NCI-H128 (cell line): ENCODE results near the gene PLA2G3.
"Not testable (repeated sequence)": the region's sequence is repeated elsewhere in the genome, so short reads cannot be mapped to it uniquely, and the experiment has no call there.

ENCODE experiments used
- DNase-seq: peaks from one replicate; lab custom pipeline; 2025; ENCODE audit not compliant: unreplicated experiment; lab: John Stamatoyannopoulos, UW

PLA2G3 gene

DNA sequence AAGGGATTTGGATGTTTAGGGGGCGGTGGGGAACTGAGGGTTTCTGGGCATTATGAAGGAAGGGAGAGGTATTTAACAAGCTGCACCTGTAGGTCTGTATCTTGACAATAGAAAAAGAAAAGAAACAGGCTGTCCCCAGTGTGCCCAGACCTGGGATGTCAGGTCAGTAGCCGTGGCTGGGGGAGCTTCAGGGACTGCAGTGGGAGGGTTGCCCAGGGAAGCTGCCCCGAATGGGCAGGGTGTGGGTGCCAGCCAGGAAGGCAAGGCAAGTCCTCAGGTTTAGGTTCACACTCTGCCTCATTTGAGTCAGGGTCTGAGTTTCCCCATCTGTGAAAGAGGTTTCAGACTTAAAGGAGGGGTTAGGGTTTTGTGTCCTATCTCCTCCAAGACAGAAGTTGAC is 16.0 kb downstream of the PLA2G3 start:
- no peak for DNase-seq

DNA sequence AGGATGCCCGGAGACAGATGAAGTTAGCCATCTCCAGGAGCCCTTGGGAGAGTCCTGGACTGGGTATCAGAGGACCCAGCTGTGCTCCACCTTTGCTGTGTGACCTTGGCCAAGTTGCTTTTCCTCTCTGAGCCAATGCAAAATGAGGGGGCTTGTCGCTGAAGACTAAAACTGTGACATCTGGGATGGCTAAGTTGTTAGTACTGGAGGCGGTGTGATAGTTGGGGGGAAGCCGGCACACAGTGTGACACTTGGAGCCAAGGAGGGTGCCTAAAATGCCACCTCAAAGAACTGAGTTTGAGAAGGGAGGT is 17.1 kb downstream of the PLA2G3 start:
- no peak for DNase-seq

DNA sequence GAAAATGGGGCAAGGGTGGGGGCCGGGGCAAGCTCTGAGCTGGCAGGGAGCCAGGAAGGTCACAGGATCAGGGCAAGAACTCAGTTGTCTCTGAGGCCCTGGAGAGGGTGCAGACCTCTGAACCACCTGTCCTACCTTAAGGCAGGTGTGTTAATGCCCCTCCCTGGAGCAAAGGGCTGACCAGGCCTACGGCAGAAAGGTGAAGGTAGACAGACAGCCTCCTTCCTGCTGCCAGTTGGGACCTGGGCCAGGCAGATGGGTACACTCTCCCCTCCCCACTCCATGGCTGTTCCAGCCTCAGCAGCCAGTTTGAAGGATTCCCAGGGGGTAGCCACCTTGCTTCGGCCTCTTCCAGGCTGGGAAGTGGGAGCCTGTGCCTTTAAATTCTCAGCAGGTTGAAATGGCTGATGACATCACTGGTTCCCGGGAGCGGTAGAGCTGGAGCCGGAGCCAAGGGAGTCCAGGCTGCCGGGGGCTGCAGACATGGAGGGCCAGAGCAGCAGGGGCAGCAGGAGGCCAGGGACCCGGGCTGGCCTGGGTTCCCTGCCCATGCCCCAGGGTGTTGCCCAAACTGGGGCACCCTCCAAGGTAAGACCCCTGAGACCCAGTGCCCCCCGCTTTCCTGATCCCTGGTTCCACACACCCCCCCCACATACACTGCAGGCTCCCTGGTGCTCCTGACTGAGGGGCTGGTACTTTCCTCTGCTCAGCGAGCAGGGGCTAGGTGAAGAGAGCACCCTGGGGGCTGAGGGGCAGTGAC is 17.6 kb downstream of the PLA2G3 start, which contains the start of gene INPP5J:
Gene INPP5J (plus strand): TSS at position 435 of the 760 bp plus-strand sequence. CDS start 49 bp downstream, at position 484.
- DNase-seq, result peak; percentile 10

DNA sequence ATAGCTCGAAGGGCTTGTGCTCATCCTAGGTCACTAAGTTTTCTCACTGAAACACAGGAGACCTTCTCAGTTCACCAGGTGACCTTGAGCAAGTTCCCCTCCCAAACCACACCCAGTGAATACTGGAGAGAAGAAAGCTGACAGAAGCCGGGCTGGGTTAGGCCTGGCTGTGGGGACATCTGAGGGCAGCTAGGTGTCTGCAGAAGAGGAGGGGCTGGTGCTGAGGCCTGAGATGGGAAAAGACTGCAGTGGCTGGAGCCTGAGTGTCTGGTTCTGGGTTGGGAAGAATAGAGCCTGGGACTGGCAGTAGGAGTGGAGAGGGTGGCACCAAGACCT is 18.1 kb downstream of the PLA2G3 start:
- no peak for DNase-seq

DNA sequence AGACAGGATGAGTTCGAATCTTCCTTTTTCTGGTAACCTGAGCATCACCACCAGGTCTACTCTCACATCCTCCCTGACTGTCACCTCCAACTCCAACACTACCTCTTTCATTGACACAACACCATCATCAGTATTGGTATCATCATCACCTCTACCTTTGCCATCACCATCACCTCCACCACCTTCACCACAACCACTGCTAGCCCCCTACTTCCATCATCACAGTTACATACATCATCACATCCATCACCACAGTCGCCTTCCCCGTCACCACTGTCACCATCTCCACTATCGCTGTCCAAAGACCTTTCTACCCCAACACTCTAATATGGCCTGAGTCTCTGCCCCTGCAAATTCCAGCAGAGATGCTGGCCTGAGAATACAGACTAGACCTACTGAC is 18.9 kb downstream of the PLA2G3 start:
- DNase-seq, result no peak

DNA sequence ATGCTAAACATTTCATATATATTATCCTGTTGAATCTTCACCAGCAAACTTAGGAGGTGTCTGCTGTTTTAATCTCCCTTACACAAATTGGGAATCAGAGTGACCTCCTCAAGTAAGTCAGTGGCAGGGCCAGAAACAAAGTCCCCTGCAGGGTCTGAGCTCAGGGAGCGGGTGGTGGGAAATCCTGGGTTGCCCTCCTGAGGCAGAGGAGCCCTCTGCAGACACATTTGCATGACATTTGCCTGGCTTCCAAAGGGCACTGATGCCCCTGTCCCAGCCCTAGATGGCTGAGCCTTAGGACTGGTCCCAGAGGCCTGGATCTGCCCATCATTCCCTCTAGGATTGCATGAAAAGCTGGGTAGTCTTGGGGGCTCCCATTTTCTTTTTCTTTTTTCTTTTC is 19.7 kb downstream of the PLA2G3 start:
- DNase-seq, result no peak

DNA sequence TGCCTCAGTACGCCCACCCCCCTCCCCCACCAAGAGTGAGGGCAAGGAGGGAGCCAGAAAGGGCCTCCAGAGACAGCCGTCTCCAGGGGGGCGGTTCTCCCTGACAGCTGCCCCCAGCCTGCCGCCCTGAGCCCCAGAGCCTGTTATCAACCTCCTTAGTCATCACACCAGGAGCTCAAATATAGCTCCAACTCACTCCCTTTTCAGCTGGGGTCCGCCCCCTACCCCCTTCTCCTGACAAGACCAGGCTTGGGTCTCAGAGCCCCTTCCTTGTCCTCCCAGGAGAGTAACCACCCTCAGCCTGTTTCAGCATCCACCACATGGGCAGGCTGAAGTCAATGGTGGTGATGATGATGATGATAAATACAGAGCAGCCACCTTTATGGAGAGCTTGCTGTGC is 20.1 kb downstream of the PLA2G3 start:
- no peak for DNase-seq

DNA sequence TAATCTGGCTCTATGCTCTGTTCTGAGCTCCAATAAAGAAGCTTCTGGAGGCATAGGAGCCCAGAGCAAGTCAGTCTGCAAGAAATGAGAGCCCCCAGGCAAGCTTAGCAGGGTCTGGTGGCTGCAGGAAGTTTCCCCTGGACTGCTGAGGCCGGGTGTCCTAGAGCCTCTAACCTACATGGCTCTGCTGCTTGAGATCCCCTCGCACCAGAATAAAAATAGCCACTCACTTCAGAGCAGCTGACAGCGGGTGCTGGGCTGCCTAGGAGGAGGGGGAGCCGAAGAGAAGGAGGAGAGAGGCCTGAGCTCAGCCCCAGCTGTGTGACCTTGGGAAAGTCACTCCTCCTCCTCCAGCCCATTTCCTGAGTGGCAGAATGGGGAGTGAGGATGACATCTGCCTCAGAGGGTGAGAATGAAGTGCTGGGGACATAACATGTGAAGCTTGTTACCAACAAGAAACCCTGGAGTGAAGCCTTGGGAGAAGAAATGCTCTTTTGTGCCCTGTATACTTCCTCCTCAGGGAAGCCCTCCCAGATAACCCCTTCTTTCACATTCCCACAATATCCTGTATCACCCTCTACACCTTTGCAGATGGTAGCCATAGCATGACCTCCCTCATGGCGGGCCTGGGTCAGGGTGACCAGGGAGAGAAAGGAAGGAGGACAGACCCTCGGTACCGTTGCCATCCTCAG is 21.1 kb downstream of the PLA2G3 start:
- DNase-seq, result no peak

DNA sequence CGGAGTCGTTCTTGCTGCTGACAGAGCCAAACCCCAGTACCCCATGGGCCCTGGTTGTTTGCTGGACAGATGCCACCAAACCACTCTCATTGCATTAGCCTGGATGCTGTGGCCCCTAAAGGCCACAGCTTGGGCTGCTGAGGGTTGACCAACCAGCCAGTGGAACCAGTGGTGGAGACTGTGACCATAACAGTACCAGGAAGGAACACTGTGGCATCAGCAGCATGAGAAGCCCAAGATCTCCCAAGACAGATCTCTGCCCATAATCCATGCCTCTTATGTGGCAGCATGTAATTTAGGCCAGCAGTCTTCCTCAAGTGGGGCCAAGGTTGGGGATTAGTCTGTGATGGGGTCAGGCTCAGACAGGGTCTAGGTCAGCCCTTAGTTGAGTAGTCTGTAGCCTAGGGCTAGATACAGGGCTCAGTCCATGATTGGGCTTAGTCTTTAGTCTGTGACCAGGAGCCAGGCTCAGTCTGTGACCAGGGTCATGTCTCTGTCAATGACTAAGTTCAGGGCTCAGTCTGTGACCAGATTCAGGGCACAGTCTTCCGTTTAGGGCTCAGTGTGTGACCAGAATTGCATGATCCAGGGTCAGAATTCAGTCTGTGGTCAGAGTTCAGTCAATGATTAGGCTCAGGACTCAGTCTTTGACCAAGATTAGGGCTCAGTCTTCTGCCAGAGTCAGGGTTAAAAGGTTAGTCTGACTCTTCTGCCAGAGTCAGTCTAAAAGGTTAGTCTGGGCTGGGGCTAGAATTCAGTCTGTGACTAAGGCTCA is 22.1 kb downstream of the PLA2G3 start:
- DNase-seq, result no peak

DNA sequence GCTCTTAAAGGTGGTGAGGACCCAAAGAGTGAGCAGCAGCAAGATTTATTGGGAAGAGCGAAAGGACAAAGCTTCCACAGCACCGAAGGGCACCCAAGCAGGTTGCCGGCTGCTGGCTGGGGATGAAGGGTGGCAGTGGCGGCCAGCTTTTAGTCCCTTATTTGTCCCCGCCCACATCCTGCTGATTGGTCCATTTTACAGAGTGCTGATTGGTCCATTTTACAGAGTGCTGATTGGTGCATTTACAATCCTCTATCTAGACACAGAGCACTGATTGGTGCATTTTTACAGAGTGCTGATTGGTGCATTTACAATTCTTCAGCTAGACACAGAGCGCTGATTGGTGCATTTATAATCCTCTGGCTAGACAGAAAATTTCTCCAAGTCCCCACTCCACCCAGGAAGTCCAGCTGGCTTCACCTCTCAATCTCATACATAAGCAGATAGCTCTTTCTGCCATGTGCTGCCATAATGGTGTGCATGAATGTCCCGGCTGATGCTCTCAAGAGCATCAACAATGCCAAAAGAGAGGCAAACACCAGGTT is 27.7 kb downstream of the PLA2G3 start:
- DNase-seq, result not testable (repeated sequence)

DNA sequence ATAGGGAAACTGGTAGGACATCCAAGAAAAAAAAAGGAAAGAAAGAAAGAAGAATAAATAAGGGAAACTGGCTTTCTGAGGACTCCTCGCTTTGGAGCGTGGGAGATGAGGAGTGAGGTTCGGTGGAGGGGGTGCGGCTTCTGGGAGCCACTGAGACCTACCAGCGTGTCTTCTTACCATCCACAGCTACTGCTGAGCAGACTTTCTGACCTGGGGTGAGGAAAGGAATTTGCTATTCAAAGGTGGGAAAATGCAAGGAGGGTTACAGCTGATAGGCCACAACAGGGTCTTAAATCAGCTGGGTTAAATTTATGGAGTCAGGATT is 32.5 kb downstream of the PLA2G3 start:
- no peak for DNase-seq

DNA sequence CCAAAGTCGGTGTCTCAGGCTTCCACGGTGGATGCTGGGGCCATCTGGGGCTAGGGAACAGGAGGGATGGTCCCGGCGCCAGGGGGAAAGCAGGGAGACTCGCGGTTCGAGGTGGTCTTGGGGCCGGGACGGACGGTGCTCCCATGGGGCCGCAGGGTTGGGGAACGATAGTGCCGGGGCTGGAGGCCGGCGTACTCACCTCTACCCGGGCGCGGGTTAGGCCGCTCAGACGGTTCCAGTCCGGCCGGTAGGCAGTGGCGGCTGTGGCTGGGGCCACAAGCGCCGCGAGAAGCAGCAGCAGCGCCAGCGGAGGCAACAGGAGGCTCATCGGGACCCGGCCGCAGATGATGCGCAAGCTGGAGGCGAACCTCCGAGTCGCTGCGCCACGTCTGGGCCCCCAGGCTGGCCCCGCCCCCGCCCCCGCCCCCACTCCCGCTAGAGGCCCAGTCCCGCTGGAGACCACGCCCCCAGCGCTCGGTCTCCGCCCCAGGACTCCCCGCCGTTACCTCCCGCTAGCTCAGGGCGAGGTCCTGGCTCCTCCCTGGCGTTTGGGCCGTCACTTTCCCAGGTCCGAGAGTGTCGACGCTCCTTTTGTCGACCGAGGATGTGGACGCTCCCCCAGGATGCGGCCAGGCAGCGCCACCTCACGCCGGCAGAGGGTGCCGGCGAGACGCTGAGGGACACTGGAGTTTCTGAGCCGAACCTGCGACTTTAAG is 33.0 kb downstream of the PLA2G3 start, which contains the start of gene SELENOM:
Gene SELENOM (minus strand): TSS at position 391 of the 716 bp plus-strand sequence. CDS start 63 bp downstream, at position 328.
- peak; percentile 17 for DNase-seq

DNA sequence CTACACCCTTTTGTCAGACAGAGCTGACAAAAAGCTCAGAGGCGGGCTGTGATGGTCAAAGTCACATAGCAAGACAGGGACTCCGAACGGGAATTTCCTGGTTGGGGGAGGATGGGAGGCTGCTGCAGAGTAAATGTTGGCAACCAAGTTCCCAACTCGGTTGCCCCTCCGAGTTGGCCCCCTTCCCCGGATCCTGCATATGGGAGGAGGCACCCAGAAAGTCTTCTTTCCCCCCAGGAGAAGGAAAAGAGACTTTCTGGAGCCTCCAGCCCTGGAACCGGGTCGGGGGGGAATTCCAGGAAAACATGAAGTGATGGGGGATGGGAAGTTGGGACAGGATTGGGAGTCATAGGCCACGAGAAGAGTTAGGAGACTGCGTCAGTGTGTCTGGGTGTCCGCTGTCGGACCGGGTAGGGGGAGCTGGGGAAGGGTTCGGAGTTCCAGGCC is 33.6 kb downstream of the PLA2G3 start:
- no peak for DNase-seq

DNA sequence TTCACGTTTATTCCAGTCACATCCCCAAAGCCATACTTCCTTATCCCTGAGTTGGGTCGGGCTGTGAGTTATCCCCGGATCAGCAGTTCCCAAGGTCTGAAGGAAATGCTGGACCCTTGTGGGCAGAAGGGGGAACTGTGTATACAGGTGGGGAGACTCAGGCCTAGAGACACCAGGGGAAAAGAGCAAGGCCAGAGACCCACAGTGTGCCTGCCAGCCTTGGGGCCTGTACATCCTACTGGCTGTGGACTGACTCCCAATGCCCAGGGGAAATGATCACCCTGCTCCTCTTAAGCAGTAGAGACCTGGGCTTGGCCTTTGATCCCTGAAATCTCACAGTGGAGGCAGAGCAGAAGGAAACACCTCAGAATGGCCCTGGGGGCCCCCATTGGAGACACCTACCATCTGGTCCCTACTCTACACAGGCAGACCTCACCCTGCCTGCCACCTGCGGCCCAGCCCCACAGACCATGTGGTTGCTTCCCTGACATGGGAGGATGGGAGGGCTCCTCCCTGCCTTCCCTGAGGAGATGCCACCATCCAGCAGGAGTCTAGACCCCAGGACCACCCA is 34.2 kb downstream of the PLA2G3 start:
- no peak for DNase-seq

DNA sequence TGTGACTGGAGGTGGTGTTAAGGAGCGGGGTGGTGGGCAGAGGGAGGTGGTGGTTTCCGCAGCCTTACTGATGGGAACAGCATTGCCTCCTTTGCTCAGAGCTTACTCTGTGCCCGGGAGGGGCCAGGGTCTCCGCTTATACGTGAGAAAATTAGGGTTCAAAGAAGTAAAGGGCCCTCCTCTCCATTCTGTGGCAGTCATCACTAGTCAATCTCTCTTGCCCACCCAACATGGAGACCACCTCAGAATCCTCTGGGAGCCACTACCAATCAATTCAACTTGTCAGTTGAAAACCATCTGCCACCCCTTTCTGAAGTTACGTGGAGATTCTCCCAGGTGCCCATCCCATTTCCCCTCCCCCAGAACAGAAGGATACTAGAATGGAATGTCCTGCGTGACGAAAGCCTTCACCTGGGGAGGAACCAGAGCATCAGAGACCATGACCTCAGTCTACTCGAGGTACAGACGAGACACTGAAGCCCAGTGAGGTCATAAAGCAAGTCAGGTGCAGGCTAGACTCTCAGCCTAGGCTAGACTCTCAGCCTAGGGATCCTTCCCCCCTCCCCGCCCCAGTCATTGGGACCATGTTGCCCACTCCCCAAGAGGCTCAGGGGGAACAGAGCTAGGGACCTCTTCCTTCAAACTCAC is 34.9 kb downstream of the PLA2G3 start:
- DNase-seq, result no peak

DNA sequence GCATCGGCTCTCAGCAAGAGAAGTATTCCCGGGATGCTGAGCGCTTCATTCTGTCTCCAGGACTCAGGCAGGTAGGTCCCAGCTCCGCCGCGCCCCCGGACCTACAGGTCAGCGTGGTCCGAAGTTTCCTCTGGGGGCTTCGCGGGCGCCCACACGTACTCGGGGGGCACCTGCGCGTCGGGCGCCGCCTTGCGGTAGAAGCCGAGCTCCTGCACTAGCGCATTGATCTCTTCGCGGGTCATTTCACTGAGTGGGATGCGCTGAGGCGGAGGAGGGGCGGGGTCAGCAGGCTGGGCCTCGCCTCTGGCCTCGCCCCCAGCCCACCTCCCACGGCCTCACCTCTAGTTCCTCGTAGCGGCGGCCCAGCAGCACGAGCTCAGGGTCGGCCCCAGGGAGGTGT is 35.4 kb downstream of the PLA2G3 start:
- DNase-seq, result no peak

DNA sequence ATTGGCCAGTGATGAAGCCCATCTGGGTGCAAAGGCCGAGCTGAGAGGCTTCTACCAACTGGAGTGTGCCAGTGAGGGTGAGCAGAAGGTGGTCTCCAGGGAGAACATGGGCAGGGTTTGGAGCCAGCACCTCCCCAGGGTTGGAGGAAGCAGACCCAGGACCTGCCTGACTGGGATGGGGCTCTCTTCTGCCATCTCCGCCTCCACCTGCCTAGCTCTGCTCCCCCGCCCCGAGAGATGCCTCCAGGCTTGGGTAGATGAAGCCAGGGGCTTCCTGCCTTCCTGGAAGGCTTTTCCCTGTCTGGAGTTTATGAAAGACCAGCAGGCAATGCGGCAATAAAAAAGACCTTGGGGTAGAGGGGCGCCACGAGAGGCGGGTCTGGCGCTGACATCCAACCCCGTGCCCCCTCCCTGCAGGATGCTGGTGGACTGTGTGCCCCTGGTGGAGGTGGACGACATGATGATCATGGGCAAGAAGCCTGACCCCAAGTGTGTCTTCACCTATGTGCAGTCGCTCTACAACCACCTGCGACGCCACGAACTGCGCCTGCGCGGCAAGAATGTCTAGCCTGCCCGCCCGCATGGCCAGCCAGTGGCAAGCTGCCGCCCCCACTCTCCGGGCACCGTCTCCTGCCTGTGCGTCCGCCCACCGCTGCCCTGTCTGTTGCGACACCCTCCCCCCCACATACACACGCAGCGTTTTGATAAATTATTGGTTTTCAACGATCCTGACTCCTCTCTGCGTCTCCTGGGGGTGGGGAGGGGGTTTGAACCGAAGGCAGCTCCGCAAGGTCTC is 36.2 kb downstream of the PLA2G3 start:
- no peak for DNase-seq

DNA sequence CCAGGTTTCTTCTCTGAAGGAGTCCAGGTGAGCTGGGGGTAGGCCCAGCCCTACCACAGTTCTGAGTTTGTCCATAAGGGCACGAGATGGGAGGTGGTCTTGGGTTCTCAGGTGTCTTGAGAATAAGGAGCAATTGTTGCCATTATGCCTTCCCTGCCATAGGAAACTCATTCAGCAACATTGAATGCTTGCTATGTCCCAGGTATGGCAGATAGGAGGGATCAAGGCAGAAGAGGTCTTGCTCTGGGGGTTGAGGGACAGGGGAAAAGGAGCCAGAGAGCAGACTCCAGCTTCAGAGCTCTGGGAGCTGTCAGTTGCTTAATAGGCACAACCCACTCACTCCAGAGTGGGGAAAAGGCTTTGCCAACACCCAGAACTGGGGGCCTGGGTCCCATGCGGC is 37.2 kb downstream of the PLA2G3 start:
- DNase-seq, result no peak

DNA sequence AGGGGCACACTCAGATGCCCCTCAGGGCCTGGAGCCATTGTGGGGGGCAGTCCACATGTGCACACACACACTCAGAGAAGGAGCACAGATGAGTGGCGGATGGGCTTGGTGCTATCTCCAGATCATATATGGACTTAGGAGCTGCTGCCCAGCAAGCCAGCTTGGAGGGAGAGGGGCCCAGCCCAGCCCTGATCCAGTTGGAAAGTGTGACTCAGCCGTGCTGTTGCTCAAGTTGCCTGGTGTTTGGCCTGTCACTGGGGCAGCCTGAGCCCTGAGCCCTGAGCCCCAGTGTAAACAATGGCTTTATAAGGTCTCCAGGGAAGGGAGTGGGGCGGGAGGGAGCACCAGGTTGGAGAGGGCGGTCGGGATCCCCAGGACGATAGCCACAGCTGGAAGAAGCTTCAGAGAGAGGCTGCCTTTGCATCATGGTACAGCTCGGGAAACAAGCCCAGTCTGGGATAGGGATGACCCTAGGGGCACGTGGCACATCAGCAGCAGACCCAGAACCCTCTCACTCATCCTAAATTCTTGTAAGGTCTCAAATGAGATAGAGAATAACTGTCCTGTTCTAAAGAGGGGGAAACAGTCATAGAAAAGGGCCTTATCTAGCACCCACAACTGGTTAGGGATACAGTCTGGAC is 37.7 kb downstream of the PLA2G3 start:
- no peak for DNase-seq
